NCI-H146 treated with DMSO at 0.1 percent for 48 hours (cell line): ENCODE measurements around the gene OR52N5.

Experiments
- DNase-seq: peaks from one replicate; lab custom pipeline; 2025; ENCODE audit not compliant: unreplicated experiment; lab: John Stamatoyannopoulos, UW

OR52N5 gene

DNA sequence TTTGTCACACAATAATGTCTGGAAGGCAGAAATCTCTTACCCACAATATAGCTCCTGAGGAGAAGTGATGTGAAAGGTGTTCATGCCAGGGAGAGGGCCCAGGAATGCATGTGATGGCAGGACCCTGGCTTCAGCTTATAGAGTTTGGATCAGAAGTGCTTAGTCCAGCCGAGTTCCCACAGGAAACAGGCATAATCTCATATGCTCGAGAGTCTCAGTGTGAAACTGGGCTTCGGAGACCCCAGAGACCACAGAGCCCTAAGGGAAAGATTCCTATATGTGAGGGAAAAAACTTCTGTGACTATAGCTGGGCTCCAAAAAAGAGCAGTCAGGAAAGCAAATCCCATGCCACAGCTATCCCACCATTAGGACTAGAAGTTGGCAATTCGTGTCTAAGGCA is at the start of gene OR52N5:
OR52N5 (minus strand) TSS at position 101 of the 400 bp plus-strand sequence. CDS start 4,721 bp downstream, outside the sequence.
- no peak for DNase-seq

DNA sequence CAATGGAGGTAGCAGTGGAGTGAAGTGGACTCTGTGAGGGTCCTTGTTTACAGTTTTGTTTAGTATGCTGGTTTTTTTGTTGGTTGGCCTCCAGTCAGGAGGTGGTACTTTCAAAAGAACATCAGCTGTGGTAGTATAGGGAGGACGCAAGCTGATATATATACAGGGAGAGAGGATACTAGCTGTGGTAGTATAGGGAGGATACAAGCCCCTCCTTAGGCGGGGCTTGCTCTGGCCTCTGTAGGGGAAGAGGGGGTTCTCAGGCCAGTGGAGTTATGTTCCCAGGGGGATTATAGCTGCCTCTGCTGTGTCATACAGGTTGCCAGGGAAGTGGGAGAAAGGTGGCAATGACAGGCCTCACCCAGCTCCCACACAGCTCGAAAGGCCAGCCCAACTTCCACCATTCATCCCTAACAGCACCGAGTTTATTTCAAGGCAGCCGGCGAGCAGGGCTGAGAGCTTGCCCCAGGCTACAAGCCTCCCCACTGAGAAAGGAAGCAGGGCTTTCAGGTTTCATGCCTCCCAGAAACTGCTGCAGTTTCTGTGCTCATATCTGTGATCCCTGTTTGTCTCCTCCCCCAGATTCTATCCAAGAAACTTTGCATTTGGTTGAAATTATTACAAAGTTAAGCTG is 48.2 kb upstream of the OR52N5 start:
- no peak for DNase-seq

DNA sequence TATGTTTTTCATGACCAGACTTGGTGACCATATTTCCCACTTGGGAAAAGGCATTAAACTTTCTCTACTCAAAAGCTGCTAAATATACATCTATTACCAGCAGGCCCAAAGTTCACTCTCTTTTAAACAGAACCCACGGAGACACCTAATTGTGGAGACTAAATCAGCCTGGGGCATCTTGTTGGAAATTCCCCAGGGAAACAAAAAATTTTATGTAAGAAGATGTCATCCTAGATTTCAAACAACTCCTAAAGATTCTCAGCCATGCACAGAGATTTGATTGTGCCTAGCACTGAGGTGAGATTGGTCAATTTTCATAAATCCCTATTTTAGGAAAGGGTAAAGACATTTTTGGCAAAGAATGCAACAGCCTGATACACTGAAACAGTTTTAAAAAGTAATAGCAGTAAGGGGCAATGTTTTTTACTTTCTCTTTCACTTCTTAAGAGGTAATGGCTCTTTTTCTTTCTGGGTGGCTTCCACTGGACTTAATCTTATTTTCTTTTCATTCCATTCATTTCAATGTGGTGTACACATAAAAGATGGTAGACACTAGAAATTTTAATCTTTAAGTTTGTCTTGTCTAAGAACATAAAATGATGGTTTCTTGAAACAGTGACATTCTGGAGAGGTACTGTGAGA is 35.2 kb upstream of the OR52N5 start:
- DNase-seq: no peak

DNA sequence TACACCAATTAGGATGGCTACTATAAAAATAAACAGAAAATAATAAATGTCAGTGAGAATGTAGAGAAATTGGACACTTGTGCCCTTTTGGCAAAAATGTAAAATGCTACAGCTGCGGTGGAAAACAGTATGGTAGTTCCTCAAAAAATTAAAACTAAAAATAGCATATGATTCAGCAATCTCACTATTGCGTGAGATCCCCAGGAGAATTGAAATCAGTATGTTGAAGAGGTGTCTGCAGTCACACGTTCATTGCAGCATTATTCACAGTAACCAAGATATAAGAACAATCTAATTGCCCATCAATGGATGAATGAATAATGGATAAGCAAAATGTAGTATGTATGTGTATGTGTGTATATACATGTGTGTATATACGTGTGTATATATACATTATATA is 32.4 kb upstream of the OR52N5 start:
- DNase-seq: no peak

DNA sequence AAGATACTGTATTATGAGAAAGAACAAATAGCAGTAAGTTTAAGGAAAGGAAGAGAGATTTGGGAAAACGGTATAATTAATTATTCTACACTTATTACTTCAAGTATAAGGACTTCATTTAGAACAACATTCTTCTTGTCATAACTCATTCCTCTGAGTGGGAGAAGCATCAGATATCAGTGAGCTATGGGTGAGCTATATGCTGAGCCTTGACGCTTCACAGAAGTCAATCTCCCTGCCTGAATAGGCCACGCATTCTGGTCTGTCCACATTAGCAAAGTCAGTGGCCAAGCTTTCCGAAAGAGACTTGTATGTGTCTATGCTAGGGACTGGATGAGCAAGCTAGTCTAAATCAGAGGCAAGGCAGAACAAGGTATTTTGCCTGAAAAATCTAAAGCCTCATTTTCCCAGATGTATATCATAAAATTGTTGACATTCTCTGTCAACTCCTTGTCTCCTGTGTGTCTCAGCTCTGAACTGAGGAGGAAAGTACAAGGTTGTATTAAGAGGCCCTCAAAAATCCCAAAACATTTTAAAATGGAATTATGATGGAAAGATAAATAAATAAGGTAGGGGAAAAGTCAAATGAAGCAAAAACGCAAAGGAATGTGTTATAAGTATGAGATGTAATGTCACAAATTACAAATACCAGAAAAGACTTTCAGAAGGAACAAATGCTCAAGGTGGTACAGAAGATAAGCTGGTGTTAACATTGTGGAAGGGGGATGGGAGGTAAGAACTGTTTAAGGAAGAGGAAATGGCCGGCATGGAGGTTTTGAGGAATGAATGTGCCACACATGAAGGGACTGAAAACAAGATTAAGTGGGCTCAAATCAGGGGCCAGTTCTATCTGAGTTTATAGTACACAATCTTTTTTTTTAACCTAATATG is 27.0 kb upstream of the OR52N5 start:
- DNase-seq: no peak

DNA sequence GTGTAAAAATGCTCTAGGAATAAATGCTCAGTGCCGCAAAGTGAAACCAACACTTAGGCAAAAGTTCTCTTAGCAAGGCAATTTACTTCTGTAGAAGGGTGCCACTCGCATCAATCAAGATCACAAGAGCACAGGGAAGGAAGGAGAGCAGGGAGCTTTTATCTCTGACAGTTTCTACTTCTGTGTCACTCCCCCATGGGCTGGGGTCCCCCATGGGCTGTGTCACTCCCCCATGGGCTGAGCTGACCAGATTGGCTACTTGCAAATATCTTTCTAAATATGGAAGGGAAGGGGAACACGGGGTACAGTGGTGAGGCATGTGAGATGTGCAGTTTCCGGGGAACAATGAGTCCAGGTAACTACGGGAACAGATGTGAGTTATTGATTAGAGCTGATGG is 26.0 kb upstream of the OR52N5 start:
- no peak for DNase-seq

DNA sequence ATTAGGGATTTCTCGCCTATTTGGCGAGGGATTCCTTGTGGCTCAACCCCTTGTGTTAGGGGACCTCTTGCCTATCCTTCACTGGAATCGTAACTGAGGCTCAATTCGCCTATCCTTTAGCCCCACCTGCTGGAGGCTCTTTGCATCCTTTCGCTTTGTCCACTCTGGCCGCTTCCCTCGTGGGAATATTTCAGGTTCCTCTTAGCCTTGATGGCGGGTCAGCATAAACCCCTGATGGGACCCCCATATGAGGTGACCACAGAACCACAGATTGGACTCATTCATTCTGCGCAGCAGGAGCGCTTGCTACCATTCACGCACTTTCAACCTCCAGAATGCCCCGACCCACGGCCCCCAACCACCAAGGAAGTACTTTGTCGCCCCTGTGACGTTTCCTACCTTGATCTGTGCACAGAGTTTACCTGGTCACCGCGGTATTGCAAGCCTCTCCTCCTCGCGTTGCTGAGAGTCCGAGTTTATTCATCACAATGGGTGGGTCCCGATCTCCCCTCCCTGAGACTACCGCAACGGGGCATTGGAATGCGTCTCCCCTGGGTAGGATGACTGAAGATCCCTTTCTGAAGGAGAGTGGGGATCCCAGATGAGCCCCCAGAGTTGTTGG is 25.5 kb upstream of the OR52N5 start, which contains the start of gene OR52N2:
OR52N2 (plus strand) TSS at position 425 of the 622 bp plus-strand sequence. CDS start 11,412 bp downstream, outside the sequence.
- peak; percentile 42 for DNase-seq

DNA sequence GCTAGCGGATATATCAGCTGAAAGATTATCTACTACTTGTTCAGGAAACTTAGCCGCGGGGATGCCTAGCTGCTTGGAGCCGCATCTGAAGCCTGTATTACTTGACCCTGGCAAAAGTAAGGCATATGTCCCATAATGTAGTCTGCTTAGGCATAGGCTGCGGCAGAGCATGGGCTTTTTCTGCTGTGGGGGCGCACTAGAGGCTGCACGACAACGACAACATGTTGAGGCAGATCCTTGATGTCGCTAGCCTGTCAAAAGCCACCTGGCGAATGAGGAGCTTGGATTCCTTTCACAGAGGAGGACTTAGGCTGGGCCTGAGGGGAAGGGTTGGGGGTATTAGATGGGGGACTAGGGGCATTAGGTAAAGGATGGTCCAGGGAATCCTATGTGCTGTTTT is 24.4 kb upstream of the OR52N5 start:
- no peak for DNase-seq

DNA sequence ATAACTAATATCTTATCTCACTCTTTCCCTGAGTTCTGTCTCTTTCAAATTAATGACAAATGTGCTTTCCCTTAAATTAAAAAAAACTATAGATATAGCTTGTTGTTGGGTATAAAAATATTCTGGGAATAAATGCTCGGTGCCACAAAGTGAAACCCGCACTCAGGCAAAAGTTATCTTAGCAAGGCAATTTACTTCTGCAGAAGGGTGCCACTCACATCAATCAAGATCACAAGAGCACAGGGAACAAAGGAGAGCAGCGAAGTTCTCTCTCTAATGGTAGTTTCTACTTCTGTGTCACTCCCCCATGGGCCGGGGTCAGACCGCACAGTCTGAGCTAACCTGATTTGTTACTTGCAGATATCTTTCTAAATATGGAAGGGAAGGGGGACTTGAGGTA is 20.8 kb upstream of the OR52N5 start:
- DNase-seq: no peak

DNA sequence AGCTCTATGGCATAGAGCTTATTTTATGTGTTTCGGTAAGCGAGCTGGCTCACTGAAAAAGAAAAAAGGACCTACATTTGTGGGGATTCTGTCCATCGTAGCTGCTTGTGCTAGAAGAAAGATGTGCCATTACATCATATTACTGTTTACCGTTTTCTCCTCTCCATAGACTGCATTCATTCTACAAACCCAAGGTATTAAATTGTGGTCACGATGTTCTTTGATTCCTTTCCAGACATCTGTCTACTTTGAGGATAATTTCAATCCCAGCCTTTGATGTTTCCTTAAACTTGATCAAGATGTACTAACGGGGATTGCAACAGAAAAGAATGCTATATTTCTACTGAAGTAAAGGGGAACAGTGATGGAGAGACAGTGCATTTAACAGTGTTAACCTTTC is 13.4 kb upstream of the OR52N5 start:
- no peak for DNase-seq

DNA sequence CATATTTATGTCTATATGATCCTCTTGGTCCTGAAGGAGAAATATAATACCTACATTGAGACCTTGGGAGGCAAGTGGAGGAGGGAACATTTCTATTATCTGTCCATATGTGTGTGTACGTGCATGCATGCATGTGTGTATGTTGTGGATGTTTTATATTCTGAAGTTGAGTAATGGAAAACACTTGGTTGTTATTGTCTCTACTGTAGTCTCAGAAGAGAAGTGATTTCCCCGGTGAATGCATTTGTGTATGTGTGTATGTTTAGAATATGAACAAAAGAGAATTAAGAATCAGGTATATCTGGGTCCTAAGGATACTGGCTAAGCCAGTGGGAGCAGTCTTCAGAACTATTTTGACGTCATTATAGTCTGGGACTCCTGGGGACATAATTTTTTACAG is 8.0 kb upstream of the OR52N5 start, which contains the start of gene OR52N1:
OR52N1 (minus strand) TSS at position 101 of the 400 bp plus-strand sequence. CDS start 2,449 bp downstream, outside the sequence.
- DNase-seq: no peak

DNA sequence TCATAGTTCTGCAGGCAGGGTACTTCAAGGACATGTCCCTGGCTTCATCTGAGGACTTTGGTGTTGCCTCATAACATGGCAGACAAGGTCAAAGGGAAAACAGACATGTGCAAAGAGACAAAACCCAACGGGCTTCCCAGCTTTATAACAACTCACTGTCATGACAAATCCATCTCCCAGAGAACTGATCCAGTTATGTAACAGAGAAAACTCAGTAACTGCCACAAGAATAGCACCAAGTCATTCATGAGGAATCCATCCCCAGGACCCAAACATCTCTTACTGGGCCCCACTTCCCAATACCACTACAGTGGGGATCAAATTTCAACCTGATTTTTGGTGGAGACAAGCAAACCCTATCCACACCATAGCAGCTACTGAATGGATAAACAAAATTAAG is 16.1 kb downstream of the OR52N5 start:
- no peak for DNase-seq

DNA sequence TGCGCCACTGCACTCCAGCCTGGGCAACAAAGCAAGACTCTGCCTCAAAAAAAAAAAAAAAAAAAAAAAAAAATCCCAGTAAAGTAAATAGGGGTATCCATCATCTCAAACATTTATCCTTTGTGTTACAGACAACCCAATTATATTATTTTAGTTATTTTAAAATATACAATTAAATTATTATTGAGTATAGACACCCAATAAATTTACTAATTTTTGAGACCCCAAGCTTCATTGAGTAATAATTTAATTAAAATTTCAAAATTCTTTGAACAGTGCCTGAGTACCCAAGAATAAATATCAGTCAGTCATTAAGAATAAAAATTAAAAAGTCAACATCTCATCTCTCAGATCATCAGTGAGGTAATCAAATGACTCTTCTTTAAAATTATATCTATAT is 29.2 kb downstream of the OR52N5 start, which contains the start of gene OR52N4:
OR52N4 (plus strand) TSS at position 301 of the 400 bp plus-strand sequence. CDS start 498 bp downstream, outside the sequence.
- no peak for DNase-seq

DNA sequence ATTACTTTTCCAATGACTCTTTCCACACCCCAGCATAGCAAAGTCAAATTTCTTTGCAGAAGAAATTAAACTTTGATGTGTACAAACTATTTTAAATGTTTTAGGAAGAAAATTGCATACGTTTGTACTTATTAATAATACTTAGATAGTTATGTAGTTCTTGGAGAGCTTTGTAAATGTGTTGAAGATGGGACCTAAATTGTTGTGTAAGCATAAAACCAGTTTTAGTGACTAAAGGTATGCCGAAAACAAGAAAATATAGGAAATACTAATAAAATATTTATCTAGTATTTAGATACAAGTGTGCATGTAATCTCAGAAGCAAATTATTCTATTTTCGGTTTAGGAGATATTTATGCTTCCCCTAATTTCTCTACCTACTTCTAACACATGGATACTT is 33.3 kb downstream of the OR52N5 start:
- no peak for DNase-seq

DNA sequence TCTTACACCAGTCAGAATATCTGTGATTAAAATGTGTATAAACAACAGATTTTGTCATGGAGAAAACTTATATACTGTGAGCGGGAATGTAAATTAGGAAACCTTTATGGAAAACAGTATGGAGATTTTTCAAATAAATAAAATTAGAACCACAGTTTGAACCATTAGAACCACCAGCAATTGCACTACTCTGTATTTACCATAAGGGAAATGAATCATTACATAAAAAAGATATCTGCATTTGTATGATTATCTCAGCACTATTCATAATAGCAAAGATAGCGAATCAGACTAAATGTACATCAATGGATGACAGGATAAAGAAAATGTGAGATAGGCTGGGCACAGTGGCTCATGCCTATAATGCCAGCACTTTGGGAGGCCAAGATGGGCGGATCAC is 36.5 kb downstream of the OR52N5 start:
- no peak for DNase-seq

DNA sequence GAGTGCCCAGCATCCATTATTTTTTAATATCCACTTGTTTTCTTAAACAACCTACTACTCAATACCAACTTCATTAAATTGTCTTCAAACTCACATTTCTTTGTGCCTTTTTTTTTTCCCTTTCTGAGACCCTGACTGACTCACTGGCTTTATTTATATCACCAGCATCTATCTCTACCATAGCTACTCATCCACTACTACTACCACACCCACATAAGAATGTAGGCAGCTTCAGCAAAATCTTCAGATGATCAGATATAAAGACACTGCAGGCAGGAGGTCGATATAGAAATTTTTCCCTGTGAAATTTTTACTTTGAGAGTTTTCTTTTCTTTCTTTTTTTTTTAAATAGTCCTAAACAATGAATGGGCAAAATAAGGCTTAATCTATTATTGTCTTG is 44.7 kb downstream of the OR52N5 start:
- no peak for DNase-seq

DNA sequence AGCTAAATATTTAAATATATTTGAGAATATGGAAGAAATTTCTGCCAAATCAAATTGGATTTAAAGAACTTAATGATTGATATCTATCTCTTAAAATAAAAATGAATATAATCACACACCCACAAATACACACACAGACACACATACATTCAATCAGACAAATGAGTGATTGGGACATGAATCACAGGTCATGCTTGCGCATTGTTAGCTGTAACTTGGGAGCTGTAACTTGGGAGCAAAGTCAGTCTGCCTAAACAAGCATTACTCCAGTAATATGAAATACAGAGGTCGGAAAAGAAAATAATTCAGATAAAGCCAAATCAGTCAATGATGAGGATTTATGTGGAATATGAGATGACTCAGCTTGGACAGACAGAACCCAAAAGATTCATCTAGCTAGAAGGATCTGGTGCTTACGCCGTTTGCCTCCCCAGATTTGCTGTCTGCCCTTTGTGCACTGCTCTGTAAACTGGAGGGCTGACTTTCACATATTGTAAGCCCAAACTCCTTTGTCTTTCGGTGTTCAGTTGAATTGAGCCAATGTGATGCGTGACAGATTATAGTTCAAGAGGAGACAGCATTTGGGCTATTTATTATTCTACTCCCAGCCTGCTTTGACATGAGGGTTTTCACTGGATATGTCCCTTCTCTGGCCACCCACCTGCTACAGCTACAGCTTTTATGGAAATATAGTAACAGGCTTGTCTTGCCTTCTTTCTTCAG is 45.3 kb downstream of the OR52N5 start:
- DNase-seq: no peak

DNA sequence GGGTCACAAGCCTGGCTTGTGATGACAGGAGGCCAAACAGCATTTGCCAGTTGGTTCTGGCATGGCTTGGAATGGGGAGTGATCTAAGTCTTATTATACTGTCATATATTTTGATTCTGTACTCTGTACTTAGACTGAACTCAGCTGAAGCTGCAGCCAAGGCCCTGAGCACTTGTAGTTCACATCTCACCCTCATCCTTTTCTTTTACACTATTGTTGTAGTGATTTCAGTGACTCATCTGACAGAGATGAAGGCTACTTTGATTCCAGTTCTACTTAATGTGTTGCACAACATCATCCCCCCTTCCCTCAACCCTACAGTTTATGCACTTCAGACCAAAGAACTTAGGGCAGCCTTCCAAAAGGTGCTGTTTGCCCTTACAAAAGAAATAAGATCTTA is 46.1 kb downstream of the OR52N5 start:
- no peak for DNase-seq

DNA sequence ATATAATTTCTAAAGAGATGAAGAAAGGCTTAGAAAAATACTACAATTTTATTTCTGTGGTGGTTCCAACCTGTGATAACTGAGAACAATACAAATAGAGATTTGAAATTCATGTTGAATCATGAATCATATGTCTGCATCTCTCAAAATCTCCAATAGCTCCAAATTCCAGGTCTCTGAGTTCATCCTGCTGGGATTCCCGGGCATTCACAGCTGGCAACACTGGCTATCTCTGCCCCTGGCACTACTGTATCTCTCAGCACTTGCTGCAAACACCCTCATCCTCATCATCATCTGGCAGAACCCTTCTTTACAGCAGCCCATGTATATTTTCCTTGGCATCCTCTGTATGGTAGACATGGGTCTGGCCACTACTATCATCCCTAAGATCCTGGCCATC is 46.8 kb downstream of the OR52N5 start, which contains the start of gene OR56B1:
OR56B1 (plus strand) TSS at position 53 of the 400 bp plus-strand sequence; CDS start at position 122, 69 bp downstream.
- no peak for DNase-seq

DNA sequence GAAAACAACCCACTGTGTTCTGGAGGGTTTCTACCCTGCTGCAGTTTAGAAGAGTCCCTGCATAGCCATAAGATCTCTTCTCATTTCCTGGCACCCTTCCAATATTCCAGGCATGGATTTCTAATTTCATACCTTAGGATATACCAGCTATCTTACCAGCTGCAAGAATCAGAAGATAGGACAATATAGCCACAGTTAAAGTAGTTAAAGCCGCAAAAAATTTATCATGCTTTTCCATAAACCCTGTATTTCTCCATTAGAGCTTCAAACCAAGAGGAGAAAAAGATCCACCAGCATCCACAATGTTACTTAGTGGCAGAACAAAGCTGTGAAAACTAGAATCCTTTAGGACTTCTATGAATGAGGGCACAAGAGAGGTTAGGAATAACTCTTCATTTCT is 55.5 kb downstream of the OR52N5 start:
- DNase-seq: no peak
